Thymus (tissue), 11 donors: ENCODE data around the gene RTN4RL2. TPM values are rescaled to one million over a fixed set of nuclear protein-coding genes. Genes with fewer than 3 reads are reported as not detected.
"Not testable (repeated sequence)": the region's sequence is repeated elsewhere in the genome, so short reads cannot be mapped to it uniquely, and the experiment has no call there.

Experiments
- DNase-seq, 9 donors: peaks; one replicate each; pipeline ENCODE4 v3.0.0-alpha.2; 2013; ENCODE audit warnings: low spot score in 9 of 9, low read depth in 6 of 9, missing footprints in 1 of 9
- H3K27ac ChIP-seq, 2 donors: one replicate each; pipeline ENCODE4 v1.5.1; 2013; ENCODE audit warnings: control low read depth in 1 of 2, low read depth in 1 of 2, low read length in 1 of 2, mild to moderate bottlenecking in 1 of 2, moderate library complexity in 1 of 2
- H3K27me3 ChIP-seq, 2 donors: one replicate each; pipeline ENCODE4 v1.5.1; 2013; ENCODE audit warnings: low read length in 1 of 2; ENCODE audit not compliant: control insufficient read depth in 2 of 2, insufficient read depth in 1 of 2
- H3K36me3 ChIP-seq, 2 donors: one replicate each; pipeline ENCODE4 v1.5.1; 2013; ENCODE audit warnings: low read length in 1 of 2, mild to moderate bottlenecking in 1 of 2, moderate library complexity in 1 of 2; ENCODE audit not compliant: control insufficient read depth in 2 of 2, insufficient read depth in 2 of 2
- H3K4me1 ChIP-seq, 2 donors: one replicate each; pipeline ENCODE4 v1.5.1; 2013; ENCODE audit warnings: low read length in 2 of 2; ENCODE audit not compliant: control insufficient read depth in 2 of 2, insufficient read depth in 2 of 2
- H3K4me3 ChIP-seq, 2 donors: one replicate each; pipeline ENCODE4 v1.5.1; 2013; ENCODE audit warnings: low read length in 2 of 2, control low read depth in 1 of 2, mild to moderate bottlenecking in 1 of 2
- H3K9me3 ChIP-seq, 2 donors: one replicate each; pipeline ENCODE4 v1.5.1; 2013; ENCODE audit warnings: low read length in 1 of 2, mild to moderate bottlenecking in 1 of 2; ENCODE audit not compliant: control insufficient read depth in 2 of 2, insufficient read depth in 1 of 2
- WGBS: extraction: QIAGEN DNeasy Blood & Tissue Kit; methylation state at CpG from one replicate; pipeline ENCODE4 v1.1.7; 2013; 5-methylcytosine and 5-hydroxymethylcytosine counted together
- polyA plus RNA-seq: library from polyadenylated mRNA; stranded (reverse); fragments of 200-250 nt; gene quantifications from one replicate; pipeline ENCODE4 v1.2.3, GENCODE V29; 2013
- total RNA-seq: library from RNA; stranded (reverse); fragments of 120-200 nt; gene quantifications from one replicate; pipeline ENCODE4 v1.2.4, GENCODE V29; 2013
- donor health status: healthy.

The RTN4RL2 gene
- total and polyA plus RNA-seq, 2 donors: 0.42 to 1.4 TPM

- H3K4me3 ChIP-seq: no peak overlapping the region
- H3K27ac ChIP-seq: no peak overlapping the region
- no peaks in the 10 kb centered on the region for H3K4me1 ChIP-seq
- no peaks in the 10 kb centered on the region for H3K9me3 ChIP-seq
- 98% methylated on average over 4 of the region's 4 CpGs for WGBS
- H3K27me3 ChIP-seq: no peaks in the 10 kb centered on the region
- no peak for DNase-seq
- H3K36me3 ChIP-seq: no peaks in the 10 kb centered on the region
These were observed 19.4 kb upstream of the RTN4RL2 start for GRCh38 chr11:57440744-57441414.

- DNase-seq: no peak
- Histone ChIP-seq H3K36me3 (no peaks in the 10 kb centered on the region), H3K9me3 (no peaks in the 10 kb centered on the region), H3K4me1 (no peaks in the 10 kb centered on the region), H3K27ac (no peak overlapping the region), H3K27me3 (peaks cover 0 to 2% of the 10 kb centered on the region in 2 donors), H3K4me3 (no peak overlapping the region)
- 94% methylated on average over 9 of the region's 9 CpGs for WGBS
These were observed 15.8 kb upstream of the RTN4RL2 start for GRCh38 chr11:57444362-57445121.

- WGBS: 89% methylated on average over 9 of the region's 9 CpGs
- DNase-seq, H3K27me3 ChIP-seq, H3K9me3 ChIP-seq, H3K36me3 ChIP-seq, H3K4me1 ChIP-seq, H3K4me3 ChIP-seq, H3K27ac ChIP-seq: not testable (repeated sequence)
These were observed 15.3 kb upstream of the RTN4RL2 start for GRCh38 chr11:57445122-57445394.

GRCh38 chr11:57446055-57446454, 14.3 kb upstream of the RTN4RL2 start:
- Histone ChIP-seq H3K9me3 (no peaks in the 10 kb centered on the region), H3K4me1 (no peaks in the 10 kb centered on the region), H3K27ac (no peak overlapping the region), H3K27me3 (peaks cover 0 to 4% of the 10 kb centered on the region in 2 donors), H3K36me3 (no peaks in the 10 kb centered on the region), H3K4me3 (no peak overlapping the region)
- WGBS: 91% methylated on average over 1 of the region's 1 CpG
- DNase-seq: no peak

GRCh38 chr11:57453543-57454177, 6.7 kb upstream of the RTN4RL2 start:
- Histone ChIP-seq H3K4me3 (no peak overlapping the region), H3K9me3 (no peaks in the 10 kb centered on the region), H3K36me3 (no peaks in the 10 kb centered on the region), H3K4me1 (peaks cover 2 to 15% of the 10 kb centered on the region in 2 donors), H3K27ac (no peak overlapping the region), H3K27me3 (peaks cover 13 to 41% of the 10 kb centered on the region in 2 donors)
- 99% methylated on average over 2 of the region's 2 CpGs for WGBS
- DNase-seq: no peak

GRCh38 chr11:57456960-57457642, 3.2 kb upstream of the RTN4RL2 start:
- H3K4me3 ChIP-seq: no peak overlapping the region
- peaks cover 47 to 67% of the 10 kb centered on the region in 2 donors for H3K27me3 ChIP-seq
- H3K36me3 ChIP-seq: no peaks in the 10 kb centered on the region
- peaks cover 15 to 36% of the 10 kb centered on the region in 2 donors for H3K4me1 ChIP-seq
- peak in 5 of 9 donors; percentile 52 to 75 (median 65) for DNase-seq
- H3K27ac ChIP-seq: no peak overlapping the region
- H3K9me3 ChIP-seq: peaks cover 0 to under 1% of the 10 kb centered on the region in 2 donors
- 21% methylated on average over 19 of the region's 19 CpGs for WGBS

- 4% methylated on average over 7 of the region's 7 CpGs for WGBS
- H3K36me3 ChIP-seq: no peaks in the 10 kb centered on the region
- H3K27me3 ChIP-seq: peaks cover 52 to 73% of the 10 kb centered on the region in 2 donors
- no peak overlapping the region for H3K4me3 ChIP-seq
- no peak for DNase-seq
- H3K9me3 ChIP-seq: peaks cover 0 to 4% of the 10 kb centered on the region in 2 donors
- peaks cover 15 to 36% of the 10 kb centered on the region in 2 donors for H3K4me1 ChIP-seq
- no peak overlapping the region for H3K27ac ChIP-seq
These were observed 2.7 kb upstream of the RTN4RL2 start for GRCh38 chr11:57457643-57458023.

- Histone ChIP-seq H3K27me3 (peaks cover 55 to 75% of the 10 kb centered on the region in 2 donors), H3K27ac (no peak overlapping the region), H3K9me3 (peaks cover 0 to 4% of the 10 kb centered on the region in 2 donors), H3K36me3 (no peaks in the 10 kb centered on the region), H3K4me3 (peak overlapping the region in 1 of 2 donors; percentile 44), H3K4me1 (peaks cover 15 to 36% of the 10 kb centered on the region in 2 donors)
- DNase-seq: no peak
- 3% methylated on average over 16 of the region's 16 CpGs for WGBS
These were observed 2.3 kb upstream of the RTN4RL2 start for GRCh38 chr11:57458060-57458409.
